Measurements from ENCODE around the gene MX1. TPM values are rescaled to one million over a fixed set of nuclear protein-coding genes. Genes with fewer than 3 reads are reported as not detected.
A peak's percentile ranks its signal among the peaks of the same experiment; 100 is the strongest.

Gene MX1
- total and polyA plus RNA-seq, 2 of the 13 experiments (the other 11 are each of a cell fraction or from before 2014, with no cell fraction given): 2.6 to 5.8 TPM

- TF ChIP-seq GMEB1 (CRISPR knock-in tag; IDR thresholded peaks at IDR 0.05; ENCODE audit: borderline replicate concordance) (no peak), E2F5 (CRISPR knock-in tag; conservative IDR thresholded peaks at IDR 0.05) (no peak), PITX1 (CRISPR knock-in tag; IDR thresholded peaks at IDR 0.05) (no peak), POGK (CRISPR knock-in tag; conservative IDR thresholded peaks at IDR 0.05) (no peak), KDM5B (CRISPR knock-in tag; IDR thresholded peaks at IDR 0.05; ENCODE audit: borderline replicate concordance) (no peak), ZBTB42 (CRISPR knock-in tag; IDR thresholded peaks at IDR 0.05) (no peak), ZNF749 (CRISPR knock-in tag; IDR thresholded peaks at IDR 0.05; ENCODE audit: borderline replicate concordance) (no peak), ZNF143 (CRISPR knock-in tag; IDR thresholded peaks at IDR 0.05) (no peak), ELK4 (CRISPR knock-in tag; IDR thresholded peaks at IDR 0.05; ENCODE audit: borderline replicate concordance) (no peak), ZNF232 (CRISPR knock-in tag; IDR thresholded peaks at IDR 0.05; ENCODE audit: borderline replicate concordance) (no peak), ZNF34 (CRISPR knock-in tag; IDR thresholded peaks at IDR 0.05; ENCODE audit: borderline replicate concordance) (no peak), ZBTB43 (CRISPR knock-in tag; conservative IDR thresholded peaks at IDR 0.05) (no peak), NFYC (CRISPR knock-in tag; IDR thresholded peaks at IDR 0.05) (no peak), CCDC6 (CRISPR knock-in tag; IDR thresholded peaks at IDR 0.05) (0 out of 2 replicates have a peak, but pooled peaks have one; percentile 32), ZNF264 (CRISPR knock-in tag; IDR thresholded peaks at IDR 0.05) (no peak)
- TF ChIP-seq, protein P1, sequence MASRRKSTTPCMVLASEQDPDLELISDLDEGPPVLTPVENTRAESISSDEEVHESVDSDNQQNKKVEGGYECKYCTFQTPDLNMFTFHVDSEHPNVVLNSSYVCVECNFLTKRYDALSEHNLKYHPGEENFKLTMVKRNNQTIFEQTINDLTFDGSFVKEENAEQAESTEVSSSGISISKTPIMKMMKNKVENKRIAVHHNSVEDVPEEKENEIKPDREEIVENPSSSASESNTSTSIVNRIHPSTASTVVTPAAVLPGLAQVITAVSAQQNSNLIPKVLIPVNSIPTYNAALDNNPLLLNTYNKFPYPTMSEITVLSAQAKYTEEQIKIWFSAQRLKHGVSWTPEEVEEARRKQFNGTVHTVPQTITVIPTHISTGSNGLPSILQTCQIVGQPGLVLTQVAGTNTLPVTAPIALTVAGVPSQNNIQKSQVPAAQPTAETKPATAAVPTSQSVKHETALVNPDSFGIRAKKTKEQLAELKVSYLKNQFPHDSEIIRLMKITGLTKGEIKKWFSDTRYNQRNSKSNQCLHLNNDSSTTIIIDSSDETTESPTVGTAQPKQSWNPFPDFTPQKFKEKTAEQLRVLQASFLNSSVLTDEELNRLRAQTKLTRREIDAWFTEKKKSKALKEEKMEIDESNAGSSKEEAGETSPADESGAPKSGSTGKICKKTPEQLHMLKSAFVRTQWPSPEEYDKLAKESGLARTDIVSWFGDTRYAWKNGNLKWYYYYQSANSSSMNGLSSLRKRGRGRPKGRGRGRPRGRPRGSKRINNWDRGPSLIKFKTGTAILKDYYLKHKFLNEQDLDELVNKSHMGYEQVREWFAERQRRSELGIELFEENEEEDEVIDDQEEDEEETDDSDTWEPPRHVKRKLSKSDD (CRISPR knock-in tag; IDR thresholded peaks at IDR 0.05; ENCODE audit: low read depth): no peak
- TF ChIP-seq, protein P2, sequence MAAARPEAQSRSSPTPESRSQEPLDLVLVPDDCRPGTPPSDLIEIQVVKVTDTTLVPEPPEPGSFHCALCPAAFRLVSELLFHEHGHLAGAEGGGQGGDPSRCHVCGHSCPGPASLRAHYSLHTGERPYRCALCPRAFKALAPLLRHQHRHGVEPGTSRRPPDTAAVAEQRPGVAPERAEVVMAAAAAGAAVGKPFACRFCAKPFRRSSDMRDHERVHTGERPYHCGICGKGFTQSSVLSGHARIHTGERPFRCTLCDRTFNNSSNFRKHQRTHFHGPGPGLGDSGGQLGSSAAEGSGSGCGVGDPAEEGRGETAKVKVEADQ (CRISPR knock-in tag; IDR thresholded peaks at IDR 0.05; ENCODE audit: borderline replicate concordance): no peak
Observed at GRCh38 chr21:41419921-41420862, 5.8 kb upstream of the MX1 start (continued).

Data from HepG2 (cell line).